Measurements from ENCODE around the gene EIF4EBP3. TPM values are rescaled to one million over a fixed set of nuclear protein-coding genes. Genes with fewer than 3 reads are reported as not detected.
A peak's percentile ranks its signal among the peaks of the same experiment; 100 is the strongest.

The EIF4EBP3 gene
- polyA plus RNA-seq, 1 experiment = 1.7 TPM

DNA sequence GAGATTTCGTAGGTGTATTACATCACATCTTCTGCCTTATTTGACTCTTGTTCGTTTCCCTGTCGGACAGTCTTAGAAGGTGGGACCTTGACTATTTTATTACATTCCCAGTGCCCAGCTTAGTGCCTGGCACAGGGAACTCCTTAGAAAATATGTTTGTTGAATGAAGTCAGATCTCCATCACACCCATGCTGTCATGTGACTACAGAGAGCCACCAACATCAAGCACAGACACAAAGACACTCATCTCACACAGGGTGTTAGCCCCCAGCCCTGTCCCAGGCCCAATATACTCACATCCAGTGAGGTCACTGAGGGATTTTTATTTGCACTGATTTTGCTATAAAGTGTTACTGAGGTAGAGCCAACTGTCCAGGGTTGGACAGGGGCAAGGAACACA is 10.5 kb downstream of the EIF4EBP3 start:
- H3K27me3 ChIP-seq (ENCODE audit: control insufficient read depth, insufficient read depth, low read length) = no peaks in the 10 kb centered on the region
- H3K27ac ChIP-seq (ENCODE audit: low read depth, low read length) = peak overlapping the region; percentile 92
- TF ChIP-seq, protein P1, sequence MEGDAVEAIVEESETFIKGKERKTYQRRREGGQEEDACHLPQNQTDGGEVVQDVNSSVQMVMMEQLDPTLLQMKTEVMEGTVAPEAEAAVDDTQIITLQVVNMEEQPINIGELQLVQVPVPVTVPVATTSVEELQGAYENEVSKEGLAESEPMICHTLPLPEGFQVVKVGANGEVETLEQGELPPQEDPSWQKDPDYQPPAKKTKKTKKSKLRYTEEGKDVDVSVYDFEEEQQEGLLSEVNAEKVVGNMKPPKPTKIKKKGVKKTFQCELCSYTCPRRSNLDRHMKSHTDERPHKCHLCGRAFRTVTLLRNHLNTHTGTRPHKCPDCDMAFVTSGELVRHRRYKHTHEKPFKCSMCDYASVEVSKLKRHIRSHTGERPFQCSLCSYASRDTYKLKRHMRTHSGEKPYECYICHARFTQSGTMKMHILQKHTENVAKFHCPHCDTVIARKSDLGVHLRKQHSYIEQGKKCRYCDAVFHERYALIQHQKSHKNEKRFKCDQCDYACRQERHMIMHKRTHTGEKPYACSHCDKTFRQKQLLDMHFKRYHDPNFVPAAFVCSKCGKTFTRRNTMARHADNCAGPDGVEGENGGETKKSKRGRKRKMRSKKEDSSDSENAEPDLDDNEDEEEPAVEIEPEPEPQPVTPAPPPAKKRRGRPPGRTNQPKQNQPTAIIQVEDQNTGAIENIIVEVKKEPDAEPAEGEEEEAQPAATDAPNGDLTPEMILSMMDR (IDR thresholded peaks at IDR 0.05; ENCODE audit: low read depth, low read length) = no peak
- CTCF ChIA-PET = interaction anchor here (1.0 to 4.0 kb wide), 2 partner anchors 11 to 75 kb away, joined by 3 to 17 read pairs; partner anchors contain the start of genes CD14 and EIF4EBP3
- POLR2A ChIA-PET = interaction anchor here (0.7 to 2.5 kb wide), 6 partner anchors 10 to 142 kb away, joined by 3 to 42 read pairs (median 6); partner anchors contain the start of genes EIF4EBP3, HARS1, HARS2 and IK
- peaks cover 3% of the 10 kb centered on the region; the same call in 1 of the 2 replicates for H3K9me3 ChIP-seq (ENCODE audit: control insufficient read depth, insufficient read depth, low read length)
- H3K4me3 ChIP-seq (ENCODE audit: low read depth, low read length) = no peak overlapping the region
- DNase-seq (ENCODE audit: low read depth, low spot score) = no peak

DNA sequence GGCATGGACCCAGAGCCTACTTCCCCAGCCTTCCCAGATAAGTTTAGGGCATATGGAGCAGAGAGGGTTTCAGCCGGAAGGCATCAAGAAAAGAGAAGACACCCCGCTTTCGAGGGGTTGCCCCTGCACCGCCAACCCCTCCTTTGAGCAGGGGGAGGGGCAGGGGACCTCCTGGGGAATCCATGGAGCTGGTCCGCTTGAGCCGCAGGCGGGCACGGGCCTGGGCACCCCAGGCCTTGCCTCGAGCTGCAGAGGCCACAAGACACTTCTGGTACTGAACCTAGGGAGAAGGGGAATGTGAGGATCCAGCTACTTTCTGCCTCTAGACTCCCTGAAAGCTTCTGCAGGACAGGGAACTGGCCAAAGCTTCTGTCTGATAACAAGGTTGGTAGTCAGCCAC is 11.1 kb downstream of the EIF4EBP3 start:
- Histone ChIP-seq H3K4me3 (ENCODE audit: low read depth, low read length) (no peak overlapping the region), H3K9me3 (ENCODE audit: control insufficient read depth, insufficient read depth, low read length) (peaks cover 3% of the 10 kb centered on the region; the same call in 1 of the 2 replicates), H3K27ac (ENCODE audit: low read depth, low read length) (no peak overlapping the region), H3K27me3 (ENCODE audit: control insufficient read depth, insufficient read depth, low read length) (no peaks in the 10 kb centered on the region)
- ChIA-PET CTCF (interaction anchor here (4.0 kb wide), 1 partner anchor 11 kb away, joined by 17 read pairs; the partner anchor contains the start of gene EIF4EBP3), POLR2A (interaction anchor here (1.6 kb wide), 1 partner anchor 132 kb away, joined by 5 read pairs; the partner anchor contains the start of genes HARS1 and HARS2)
- TF ChIP-seq, protein P1 (IDR thresholded peaks at IDR 0.05; ENCODE audit: low read depth, low read length) = no peak
- DNase-seq (ENCODE audit: low read depth, low spot score) = no peak

DNA sequence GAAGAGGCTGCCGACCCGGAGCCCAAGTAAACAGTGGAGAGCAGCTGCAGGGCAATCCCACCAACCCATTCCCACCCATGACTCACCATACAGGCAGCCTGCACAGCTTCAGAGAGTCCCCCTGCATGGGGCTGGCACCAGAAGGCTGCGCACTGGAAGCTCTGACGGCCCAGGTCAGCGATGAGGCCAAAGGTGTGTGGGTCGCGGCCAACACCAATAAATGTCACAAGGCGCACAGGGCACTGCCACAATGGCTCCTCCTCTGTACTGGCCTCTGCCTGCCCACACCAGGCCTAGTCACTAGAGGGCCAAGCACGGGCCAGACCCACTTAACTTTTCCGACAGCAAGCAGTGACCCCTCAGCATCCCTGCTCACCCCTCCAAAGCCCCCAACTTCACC is 12.8 kb downstream of the EIF4EBP3 start:
- TF ChIP-seq, protein P1 (IDR thresholded peaks at IDR 0.05; ENCODE audit: low read depth, low read length) = no peak
- CTCF ChIA-PET = interaction anchor here (0.8 to 1.3 kb wide), 2 partner anchors 13 to 78 kb away, joined by 3 read pairs; partner anchors contain the start of gene EIF4EBP3
- Histone ChIP-seq H3K27ac (ENCODE audit: low read depth, low read length) (no peak overlapping the region), H3K9me3 (ENCODE audit: control insufficient read depth, insufficient read depth, low read length) (peaks cover 3% of the 10 kb centered on the region; the same call in 1 of the 2 replicates), H3K4me3 (ENCODE audit: low read depth, low read length) (no peak overlapping the region), H3K27me3 (ENCODE audit: control insufficient read depth, insufficient read depth, low read length) (no peaks in the 10 kb centered on the region)
- POLR2A ChIA-PET = no interaction called here
- no peak for DNase-seq (ENCODE audit: low read depth, low spot score)

DNA sequence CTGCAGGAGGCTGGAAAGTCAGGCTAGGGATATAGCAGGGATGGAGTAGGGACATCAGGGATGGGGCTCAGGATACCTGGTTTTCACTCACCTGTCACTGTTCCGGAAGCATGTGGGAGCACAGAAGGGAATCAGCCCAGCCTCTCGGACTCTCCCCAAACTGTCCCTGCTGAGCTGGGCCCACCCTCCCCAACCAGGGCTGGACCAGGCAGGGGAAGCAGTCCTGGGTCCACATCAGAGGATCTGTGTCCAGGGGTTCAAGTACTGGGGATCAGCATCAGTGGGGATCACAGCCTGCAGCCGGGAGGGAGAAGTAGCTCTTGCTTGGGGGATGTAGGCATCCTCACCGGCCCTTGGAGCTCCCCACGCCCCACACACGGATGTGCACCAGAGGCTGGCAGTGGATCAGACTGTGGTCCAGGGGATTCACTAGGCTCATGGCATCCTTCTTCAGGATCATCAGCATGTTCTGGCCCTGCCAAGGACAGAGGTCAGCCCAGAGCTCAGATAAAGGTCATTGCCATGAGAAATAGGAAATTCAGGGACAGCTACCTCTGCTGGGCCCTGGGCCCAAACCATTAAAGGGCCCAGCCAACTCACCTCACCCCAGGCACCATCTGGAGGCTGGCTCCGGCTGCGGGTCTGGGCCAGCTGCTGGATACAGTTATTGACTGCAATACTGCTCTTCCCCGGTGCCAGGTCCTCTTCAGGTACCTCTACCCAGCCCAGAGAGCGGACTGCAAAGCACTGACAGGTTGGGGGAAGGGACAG is 14.5 kb downstream of the EIF4EBP3 start:
- ChIA-PET CTCF (interaction anchor here (0.8 to 1.0 kb wide), 2 partner anchors 15 to 73 kb away, joined by 3 read pairs; partner anchors contain the start of gene EIF4EBP3), POLR2A (no interaction called here)
- H3K27me3 ChIP-seq (ENCODE audit: control insufficient read depth, insufficient read depth, low read length) = no peaks in the 10 kb centered on the region
- DNase-seq (ENCODE audit: low read depth, low spot score) = no peak
- TF ChIP-seq, protein P1 (IDR thresholded peaks at IDR 0.05; ENCODE audit: low read depth, low read length) = no peak
- H3K9me3 ChIP-seq (ENCODE audit: control insufficient read depth, insufficient read depth, low read length) = peaks cover 2% of the 10 kb centered on the region; the same call in 1 of the 2 replicates
- no peak overlapping the region for H3K4me3 ChIP-seq (ENCODE audit: low read depth, low read length)
- no peak overlapping the region for H3K27ac ChIP-seq (ENCODE audit: low read depth, low read length)
